Pons (tissue), 1 donor: ENCODE measurements around the gene ARID1B.

Source experiments
- DNase-seq: peaks from one replicate; pipeline ENCODE4 v3.0.0-alpha.2; 2016; ENCODE audit warnings: low spot score

The ARID1B gene

DNA sequence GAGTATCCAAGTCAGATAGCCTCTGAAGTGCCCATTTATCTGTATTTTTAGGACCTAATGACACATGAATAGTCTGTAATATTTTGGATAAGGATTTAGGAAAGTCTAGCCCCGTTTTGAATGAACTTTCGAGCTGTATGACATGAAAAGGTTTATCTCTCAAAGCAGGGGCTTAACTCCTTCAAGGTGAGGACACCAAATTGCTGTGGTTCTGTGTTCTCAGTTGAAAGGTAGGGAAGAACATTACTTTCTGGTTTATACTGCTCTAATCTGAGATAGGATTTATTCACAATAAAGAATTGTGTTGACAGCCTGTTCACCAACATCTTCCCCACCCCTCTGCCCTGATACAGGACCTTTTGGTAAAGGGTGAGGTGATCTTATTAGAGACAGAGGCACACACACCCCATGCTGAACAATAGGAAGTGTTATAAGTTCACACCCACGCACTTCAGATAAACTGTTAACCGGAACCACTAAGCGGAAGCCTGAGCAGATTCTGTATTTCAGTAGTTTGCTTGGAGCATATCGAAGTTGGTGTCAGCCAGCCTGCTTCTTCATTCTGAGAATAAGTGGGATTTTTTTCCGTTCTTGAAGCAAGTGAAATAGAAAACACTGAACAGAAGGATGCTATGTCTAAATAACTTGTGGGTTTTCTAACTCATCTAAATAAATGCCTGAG, 322.9 kb downstream of the ARID1B start:
- no peak for DNase-seq

DNA sequence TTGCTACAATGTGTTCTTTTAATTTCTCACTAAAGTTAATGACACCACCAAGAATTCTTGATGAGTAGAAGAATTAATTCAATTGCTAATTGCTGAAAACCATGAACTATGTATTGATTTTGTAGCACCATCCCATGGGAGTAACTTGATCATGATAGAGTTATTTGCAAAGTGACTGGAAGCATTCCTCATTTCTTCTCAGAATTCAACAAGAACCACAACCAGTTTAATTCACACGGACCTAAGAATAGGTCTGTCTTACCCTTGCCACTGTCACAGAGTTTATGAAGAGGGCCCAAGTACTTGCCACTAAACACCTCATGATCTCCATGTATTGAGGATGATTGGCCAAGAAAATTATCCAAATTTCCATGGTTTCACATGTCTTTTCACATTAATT, 324.0 kb downstream of the ARID1B start:
- no peak for DNase-seq

DNA sequence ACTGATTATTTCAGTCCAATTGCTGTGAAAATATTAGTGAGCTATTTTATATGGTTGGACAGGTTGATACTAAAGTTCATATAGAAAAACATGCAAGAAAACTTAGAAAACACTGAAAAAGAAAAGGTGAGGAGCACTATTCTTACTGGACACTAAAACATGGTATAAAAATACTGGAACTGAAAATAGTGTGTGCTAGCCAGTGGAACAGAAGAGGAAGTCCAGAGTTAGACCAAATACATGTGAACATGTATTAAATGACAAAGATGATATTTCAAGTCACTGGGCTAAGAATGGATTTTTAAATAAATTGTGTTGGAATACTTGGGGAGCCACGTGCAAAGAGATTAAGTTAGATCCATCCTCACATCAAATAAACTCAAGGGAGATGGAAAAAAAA, 327.6 kb downstream of the ARID1B start:
- DNase-seq = no peak

DNA sequence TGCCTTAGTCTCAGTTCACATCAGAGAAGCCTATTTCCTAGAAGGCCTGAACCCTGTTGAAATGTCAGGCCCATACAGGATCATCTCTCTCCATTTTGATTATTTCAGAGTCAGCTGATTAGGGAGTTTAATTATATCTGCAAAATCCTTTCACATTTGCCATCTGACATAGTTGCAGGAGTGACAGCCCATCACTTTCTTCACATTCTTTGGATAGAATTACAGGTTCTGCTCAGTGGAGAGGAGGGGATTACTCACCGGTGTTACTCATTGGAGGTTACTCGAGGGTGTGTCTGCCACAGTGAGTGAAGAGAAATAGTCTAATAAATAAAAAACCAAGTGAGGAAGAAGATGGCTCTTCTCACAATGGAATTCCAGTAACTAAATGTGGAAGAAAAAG, 329.3 kb downstream of the ARID1B start:
- DNase-seq = no peak

DNA sequence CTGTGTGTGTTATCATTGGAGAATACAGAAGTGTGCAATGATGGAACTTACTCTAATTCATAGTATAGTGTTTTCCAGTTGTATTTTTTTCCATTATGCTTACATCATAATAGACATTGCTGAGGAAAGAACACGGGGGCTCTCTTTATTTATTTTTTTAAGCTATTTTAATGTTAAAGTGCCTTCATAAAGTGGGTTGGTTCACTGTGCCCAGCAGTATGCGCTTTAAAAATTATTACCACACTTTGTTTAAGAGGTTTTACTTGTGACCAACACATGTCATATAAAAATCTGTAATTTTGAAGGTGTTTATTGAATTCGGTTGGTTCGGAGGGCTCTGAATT, 330.4 kb downstream of the ARID1B start:
- DNase-seq = no peak

DNA sequence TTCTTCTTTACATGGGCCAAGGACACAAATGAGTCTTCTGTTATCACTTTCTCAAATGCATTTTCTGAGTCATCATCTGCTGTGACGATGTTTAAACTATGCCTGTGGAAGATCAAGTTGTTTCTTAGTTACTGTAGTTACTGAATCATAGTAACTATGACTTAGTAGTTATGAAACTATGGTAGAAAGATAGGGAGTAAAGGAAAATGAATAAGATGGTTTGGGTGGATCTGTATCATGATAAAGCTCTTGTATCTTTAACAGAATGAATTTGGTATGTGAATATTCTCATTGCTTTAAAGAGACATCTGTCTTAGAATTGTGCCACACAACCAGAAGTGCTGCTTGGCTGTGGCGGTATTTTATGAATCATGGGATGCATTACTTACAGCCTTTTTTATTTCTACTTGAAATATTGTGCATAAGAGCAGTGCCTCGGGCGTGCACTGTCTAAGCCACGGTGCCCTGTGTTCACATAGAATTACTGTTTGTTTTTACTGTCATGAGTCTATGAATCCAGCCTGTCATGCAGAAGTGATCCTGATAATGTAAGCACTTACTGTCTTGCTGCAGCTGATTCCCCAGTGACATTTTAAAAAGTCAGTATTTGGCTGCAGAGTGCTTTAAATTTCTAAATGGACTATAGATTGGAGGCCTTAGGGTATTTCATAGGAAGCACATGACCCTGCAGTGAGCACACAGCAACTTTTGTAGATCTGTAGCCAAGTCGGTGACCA, 330.9 kb downstream of the ARID1B start:
- peak; percentile 68 for DNase-seq

DNA sequence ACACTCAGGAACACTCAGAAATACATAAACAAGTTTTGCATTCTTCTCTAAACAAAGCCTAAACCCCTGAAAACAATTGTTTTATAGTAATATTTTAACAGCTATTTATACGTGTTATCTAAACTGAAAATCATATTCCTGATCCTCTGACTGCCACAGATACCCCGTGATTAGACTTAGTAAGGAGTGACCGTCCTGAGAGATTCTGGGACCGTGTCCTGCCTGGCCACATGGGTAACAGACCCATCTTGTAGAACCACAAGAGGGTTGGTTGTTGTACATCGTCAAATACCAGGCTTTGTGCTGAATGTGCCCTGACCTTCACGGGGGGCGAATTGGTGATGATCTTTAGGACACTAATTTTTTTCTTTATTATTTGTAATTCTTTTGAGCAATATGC, 331.7 kb downstream of the ARID1B start:
- peak; percentile 57 for DNase-seq

DNA sequence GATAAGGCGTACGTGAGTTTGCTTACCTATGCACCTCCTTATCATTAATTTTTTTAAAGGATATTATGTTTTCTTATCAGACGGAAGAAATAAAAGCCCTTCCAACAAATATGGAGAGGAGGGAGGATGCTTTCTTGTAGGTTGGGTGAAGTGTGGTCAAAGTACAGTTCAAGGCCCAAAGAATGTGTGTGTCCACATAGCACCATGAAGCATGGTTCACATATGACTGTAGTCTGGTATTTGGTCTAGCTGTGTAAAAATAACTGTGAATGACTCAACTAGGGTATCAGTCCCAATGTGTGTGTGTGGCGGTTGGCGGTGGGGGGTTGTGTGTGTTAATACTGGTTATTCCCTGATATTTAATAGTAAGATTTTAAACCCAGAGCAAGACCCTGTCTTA, 333.4 kb downstream of the ARID1B start:
- DNase-seq = no peak

DNA sequence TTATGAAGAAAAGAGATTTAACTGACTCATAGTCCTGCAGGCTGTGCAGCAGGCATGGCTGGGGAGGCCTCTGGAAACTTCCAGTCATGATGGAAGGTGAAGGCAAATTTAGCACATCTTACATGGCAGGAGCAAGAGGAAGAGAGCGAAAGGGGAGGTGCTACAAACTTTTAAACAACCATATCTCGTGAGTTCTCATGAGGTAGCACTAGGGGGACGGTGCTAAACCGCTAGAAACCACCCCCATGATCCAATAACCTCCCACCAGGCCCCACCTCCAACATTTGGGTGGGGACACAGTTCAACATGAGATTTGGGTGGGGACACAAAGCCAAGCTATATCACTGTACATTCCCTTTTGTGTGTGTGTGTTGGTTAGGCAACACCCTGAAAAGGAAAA, 336.2 kb downstream of the ARID1B start:
- no peak for DNase-seq

DNA sequence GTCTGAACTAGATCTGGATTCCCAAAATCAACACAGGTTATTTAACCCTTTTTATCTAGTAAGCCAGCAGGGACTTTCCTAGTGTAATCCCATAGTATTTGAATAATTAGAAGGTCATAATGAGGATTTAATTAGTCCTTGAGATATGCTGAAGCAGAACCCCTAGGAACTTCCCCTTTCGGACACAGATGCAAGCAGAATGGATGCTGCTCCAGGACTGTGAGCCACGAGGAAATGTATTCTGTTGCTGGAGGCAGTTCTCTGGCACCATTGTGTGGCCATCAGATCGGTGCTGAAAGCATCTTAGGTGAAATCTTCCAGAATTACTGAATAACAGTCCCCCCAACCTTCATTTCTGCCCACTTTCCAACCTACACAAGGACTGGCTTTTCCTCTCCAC, 339.2 kb downstream of the ARID1B start:
- no peak for DNase-seq

DNA sequence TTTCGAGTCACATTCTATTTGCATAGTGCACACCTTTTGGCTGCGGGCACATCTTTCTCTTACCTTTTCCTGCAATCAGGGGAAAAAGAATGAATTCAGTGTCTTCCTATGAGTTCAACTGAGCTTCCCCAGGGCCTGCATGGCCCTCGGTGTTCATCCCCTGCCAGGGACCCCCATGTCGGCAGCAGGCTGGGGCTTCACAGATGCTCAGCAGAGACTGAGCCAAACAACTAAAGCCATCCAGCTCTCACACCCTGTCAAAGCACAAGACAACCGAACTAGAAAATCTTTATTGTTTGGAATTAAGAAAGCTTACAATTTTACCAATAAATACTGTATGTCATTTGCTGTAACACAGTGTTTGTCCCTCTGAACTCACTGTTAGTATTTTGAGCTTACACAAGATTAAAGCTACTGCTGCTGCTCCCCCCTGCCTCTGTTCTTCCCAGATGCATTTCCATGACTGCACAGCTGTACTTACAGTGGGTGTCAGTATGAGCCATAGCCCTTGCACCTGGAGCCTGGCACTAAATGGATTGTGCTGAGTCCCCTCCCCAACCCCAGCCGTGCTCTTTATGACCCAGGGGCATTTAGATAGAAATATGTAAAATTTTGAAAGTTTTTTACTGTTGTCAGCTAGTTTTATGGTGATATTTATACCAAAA, 340.4 kb downstream of the ARID1B start:
- DNase-seq = no peak

DNA sequence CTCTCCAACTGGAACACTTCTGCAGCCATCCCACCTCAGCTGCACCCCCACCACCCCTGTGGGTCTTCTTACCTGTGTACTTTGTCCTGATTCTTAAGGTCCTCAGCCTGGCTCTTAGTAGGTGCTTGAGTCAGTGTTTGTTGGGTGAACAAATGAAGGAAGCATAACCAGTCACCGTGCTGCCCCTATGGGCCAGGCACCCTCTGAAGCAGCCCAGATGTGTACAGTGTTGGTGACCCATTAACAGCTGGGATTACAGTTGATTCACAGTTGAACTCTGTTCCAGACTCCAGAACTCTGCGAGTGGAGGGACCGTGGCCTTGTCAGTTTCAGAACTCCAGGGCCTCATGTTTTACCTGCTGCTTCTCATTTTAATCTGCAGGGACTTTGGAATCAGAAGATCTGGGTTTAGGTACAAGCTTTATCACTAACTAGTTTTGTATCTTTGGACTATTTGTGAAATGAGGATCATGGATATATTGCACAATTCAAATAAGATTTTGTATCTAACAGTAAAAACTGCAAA, 342.4 kb downstream of the ARID1B start:
- no peak for DNase-seq

DNA sequence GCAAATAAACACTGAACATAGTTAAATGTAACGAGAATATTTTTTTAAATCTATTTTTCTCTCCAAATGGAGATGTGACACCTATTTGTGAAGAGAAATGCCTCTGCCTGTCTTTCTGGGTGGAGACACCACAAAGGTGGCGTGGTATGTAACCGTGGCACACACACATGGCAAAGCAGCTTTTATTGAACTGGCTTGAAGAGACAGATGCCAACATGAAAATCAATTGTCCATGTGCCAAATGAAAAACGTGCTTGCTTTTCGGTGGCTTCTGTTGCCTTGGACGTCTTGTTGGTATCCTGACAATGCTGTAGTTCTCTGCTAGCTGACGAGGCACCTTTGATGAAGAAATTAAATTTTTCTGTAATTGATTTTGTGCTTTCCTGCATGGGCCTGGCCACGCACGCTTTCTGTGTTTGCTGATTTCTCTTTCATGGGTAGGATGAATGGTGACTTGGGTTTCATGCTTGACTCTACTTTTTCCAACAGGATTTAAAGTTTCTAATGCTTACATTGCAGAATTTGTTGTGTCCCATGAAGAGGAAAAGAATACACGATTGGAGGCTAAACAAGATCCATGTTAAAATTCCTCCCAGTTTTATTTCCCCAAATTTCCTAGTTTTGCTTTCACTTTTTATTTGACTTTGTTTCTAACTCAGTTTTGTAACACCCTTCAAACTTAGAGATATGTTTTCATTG, 343.5 kb downstream of the ARID1B start:
- no peak for DNase-seq

DNA sequence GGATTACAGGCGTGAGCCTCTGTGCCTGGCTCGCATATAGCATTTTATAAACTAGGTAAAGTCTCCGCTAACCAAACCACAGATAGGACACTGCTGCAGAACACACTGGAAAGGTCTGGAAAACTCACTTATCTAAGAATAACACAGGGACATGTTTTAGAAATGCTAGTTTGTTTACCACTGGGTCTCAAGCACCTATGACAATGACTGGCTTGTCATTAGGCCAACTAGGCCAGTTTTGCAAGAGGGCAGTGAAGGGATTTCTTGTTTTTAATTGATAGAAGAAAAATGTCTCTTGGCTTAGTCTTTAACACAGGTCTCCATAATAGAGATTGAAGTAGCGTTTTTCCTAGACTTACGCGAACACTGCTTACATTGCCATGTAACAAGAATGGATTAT, 344.7 kb downstream of the ARID1B start:
- DNase-seq = peak; percentile 35

DNA sequence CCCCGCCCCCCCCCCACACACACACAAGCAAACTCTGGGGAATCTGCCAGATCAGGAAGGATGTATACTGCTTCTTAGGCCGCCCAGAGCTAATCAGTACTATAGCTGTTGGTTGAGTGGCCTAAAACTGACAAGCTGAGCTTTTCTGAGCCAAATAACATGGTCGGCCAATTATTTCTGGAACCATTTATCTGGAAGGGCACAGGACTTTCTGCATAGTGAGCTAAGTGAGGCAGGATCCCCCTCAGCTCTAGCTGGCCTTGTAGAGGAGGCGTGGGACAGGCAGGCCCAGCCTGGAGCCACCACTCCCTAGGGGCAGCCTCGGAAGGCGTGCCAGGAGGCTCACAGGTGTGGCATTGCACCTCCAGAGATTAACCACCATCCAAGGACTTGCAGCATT, 346.1 kb downstream of the ARID1B start:
- no peak for DNase-seq

DNA sequence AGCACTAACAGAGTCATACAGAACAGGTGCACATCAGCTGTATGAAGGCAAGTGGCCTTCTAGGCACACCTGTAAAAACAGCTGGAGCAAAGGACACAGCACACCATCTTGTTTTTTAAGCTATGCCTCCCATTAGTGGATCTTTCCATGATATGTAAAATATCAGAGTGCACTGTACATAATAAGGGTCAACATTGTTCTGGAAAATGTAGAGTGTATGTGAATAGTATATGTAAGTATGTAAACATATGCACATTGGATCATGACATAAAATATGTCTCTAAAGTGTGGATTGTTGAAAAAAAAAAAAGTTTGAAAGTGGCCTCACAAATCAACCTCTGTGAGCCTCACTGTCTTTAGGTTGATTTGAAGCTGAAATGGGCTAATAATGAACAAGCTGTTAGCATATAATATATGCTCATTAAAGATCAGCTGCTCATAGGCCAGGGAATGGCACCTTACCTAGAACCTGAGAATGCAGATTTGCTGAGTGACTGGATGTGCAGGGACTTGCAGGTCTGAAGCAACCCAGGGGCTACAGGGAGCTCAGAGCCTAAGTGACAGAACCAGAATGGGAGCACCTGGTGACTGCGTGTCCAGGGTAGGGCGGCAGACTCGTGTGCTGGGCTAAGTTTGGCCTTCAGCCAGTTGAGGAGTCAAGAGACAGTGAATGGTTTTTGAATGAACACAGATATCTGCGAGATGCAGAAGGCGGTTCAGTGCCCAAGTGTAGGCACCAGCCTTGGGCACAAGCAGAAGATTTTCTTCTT, 347.5 kb downstream of the ARID1B start:
- no peak for DNase-seq

DNA sequence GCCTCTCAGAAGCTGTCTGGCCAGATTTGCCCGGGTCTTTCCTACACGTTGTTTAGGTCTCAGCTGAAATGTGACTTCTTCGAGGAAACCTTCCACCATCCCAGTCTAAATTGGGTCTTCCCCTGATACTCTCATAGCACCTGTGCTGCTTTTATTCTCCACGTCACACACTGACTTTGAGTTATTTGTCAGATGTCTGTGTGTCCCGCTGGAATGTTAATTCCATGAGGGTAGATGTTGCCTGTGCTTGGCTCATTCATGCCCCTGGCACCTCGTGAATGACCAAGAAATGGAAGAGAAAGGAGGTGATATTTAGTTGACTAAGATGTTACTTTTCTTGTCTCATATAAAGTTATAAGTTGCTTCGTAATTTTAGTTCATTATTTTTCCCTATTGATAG, 348.4 kb downstream of the ARID1B start:
- DNase-seq = no peak

DNA sequence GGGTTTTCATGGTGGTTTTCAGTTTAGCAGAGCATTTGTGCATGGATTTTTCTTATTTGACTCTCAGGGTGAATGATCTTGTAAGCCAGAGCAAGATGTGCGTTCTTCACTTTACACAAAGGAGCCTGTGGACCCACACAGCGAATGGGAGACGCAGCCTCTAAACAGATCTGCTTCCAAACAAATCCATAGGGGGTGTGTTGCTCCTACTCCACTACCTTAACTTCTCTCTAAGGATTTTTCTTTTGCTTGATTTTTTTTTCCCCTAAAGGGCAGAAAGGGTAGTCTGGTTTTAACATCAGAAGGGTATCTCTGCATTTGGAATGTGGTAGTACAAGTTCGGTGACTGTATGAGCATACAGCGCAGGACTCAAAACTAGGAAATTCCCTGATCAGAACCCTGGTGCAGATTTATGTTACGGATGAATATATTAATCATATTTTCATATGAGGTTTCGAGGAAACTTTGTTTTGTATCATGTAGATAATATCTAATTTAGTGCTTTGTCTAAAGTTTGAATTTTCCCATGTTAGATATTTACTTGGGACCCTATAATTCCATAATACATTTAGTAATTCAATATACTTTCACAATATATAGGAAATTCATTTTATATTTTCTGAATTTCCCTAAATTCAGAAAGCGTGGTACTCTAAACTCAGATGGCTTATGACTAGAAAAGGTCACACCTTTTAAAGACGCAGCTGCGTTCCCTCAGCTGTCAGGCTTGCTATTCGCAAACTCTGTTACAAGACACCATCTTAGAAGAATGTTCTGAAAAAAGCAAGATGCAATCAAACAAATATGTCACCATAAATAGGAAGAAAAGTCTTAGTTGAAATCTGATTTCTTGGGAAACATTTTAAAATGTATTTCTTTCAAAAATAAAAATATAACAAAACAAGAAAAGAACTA, 349.3 kb downstream of the ARID1B start:
- no peak for DNase-seq

DNA sequence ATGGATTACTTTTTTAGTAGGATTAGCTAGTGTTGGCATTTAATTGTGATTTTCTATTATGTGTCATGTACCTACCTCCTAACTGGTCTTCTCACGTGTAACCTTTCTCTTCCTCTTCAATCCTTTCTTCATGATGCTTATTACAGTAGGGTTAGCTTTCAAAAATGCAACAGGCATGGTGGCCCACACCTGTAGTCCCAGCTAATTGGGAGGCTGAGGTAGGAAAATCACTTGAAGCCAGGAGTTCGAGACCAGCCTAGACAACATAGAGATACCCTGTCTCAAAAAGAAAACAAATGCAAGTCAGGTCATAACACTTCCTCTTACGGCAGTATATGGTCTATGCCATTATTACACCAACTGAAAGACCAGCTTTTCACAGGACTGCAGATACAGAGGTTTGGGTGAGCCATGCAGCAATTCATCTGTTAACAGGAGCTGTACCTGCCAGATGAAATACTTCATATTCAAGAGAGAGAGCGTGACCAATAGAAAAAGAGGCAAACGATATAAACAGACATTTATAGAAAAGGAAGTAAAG, 351.1 kb downstream of the ARID1B start:
- DNase-seq = no peak

DNA sequence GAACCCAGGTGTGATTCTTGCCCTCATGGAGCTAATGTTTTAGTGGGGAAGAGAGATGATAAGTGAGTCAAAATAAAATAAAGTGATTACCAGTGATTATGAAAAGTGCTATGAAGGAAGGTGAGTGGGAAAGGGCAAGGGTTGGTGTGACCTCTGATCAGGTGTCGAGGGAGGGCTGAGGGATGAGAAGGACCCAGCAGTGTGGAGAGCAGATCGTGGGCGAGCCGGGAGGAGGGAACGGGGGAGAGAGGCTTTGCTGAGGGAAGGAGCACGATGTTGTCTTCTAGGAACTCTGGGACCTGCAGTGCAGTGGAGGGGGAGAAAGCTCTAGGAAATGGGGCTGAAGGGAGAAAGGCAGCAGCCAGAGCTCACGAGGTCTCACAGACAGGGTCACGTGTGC, 354.1 kb downstream of the ARID1B start:
- no peak for DNase-seq
